NCI-H128 (cell line): ENCODE measurements around the gene SLC25A11.

Experiments
- DNase-seq: peaks from one replicate; lab custom pipeline; 2025; ENCODE audit not compliant: unreplicated experiment; lab: John Stamatoyannopoulos, UW

Gene SLC25A11

GRCh38 chr17:4966844-4967538 lies 27.1 kb upstream of the SLC25A11 start:
- peak; percentile 87 for DNase-seq

- DNase-seq, result no peak
Observed at GRCh38 chr17:4965311-4965986, 25.6 kb upstream of the SLC25A11 start.

GRCh38 chr17:4960279-4960922 lies 20.6 kb upstream of the SLC25A11 start:
- DNase-seq, result no peak

GRCh38 chr17:4959261-4959965 lies 19.6 kb upstream of the SLC25A11 start:
- DNase-seq, result no peak

GRCh38 chr17:4958102-4958501 lies 18.3 kb upstream of the SLC25A11 start:
- no peak for DNase-seq

DNA sequence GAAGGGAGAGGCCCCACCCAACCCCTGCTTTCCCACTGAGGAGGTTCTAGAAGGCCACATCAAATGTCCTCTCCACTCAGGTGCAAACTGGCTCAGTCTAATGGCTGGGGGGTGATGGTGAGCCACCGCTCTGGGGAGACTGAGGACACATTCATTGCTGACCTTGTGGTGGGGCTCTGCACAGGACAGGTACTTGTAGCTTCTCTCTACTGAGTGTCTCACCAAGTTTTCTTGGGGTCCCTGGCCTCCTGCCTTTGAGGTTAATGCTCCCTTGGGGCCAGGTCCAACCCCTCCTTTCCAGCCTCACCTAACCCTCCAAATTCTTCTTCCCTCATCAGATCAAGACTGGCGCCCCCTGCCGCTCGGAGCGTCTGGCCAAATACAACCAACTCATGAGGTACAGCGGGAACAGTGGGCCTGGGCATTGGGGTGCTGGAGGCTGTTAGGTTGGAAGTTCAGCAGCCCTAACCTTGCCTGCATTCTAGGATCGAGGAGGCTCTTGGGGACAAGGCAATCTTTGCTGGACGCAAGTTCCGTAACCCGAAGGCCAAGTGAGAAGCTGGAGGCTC lies 16.7 kb upstream of the SLC25A11 start:
- DNase-seq, result no peak

GRCh38 chr17:4955091-4955490 lies 15.2 kb upstream of the SLC25A11 start:
- DNase-seq, result no peak

DNA sequence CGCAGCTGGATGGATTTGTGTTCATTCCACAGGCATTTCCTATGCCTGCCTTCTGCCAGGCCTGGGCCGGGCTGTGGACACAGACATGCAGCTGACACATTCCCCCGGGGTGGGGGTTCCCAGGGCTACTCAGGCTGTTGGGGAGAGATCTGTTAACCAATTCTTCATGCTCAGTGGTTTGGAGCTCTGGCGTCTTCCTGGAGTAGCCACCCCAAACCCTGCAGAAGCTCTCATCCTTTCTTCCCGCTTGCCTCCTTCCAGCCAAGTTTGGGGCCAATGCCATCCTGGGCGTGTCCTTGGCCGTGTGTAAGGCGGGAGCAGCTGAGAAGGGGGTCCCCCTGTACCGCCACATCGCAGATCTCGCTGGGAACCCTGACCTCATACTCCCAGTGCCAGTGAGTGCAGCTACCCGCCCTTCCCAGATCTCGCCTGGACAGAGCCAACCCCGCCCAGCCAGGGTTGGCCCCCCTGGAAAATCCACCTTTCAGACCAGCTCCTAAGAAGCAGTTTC lies 13.7 kb upstream of the SLC25A11 start:
- DNase-seq, result no peak

DNA sequence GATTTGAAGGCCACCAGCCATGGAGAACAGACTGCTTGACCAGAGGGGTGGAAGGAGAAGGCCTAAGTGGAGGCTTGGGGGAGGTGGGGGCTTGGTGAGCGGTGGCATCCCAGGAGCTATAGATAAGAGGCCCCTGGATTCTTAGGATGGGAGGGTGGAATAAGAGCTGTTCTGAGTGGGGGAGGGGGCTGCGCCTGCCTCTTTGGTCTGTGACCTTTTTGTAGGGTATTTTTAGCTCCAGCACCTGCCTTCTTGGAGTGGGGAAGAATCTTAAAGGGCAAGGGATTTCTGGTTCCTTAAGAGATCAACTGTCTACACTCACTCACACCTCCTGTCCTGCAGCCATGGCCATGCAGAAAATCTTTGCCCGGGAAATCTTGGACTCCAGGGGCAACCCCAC lies 11.6 kb upstream of the SLC25A11 start:
- DNase-seq, result no peak

- no peak for DNase-seq
Observed at GRCh38 chr17:4950746-4951204, 10.9 kb upstream of the SLC25A11 start, which contains the start of gene ENO3. TSS of gene ENO3 (plus strand) at chr17:4951119. CDS start at chr17:4951830, 711 bp downstream.

- DNase-seq, result no peak
Observed at GRCh38 chr17:4950075-4950745, 10.4 kb upstream of the SLC25A11 start.

GRCh38 chr17:4949321-4950074 lies 9.7 kb upstream of the SLC25A11 start:
- DNase-seq, result no peak

GRCh38 chr17:4948931-4949320 lies 9.1 kb upstream of the SLC25A11 start:
- DNase-seq, result no peak

DNA sequence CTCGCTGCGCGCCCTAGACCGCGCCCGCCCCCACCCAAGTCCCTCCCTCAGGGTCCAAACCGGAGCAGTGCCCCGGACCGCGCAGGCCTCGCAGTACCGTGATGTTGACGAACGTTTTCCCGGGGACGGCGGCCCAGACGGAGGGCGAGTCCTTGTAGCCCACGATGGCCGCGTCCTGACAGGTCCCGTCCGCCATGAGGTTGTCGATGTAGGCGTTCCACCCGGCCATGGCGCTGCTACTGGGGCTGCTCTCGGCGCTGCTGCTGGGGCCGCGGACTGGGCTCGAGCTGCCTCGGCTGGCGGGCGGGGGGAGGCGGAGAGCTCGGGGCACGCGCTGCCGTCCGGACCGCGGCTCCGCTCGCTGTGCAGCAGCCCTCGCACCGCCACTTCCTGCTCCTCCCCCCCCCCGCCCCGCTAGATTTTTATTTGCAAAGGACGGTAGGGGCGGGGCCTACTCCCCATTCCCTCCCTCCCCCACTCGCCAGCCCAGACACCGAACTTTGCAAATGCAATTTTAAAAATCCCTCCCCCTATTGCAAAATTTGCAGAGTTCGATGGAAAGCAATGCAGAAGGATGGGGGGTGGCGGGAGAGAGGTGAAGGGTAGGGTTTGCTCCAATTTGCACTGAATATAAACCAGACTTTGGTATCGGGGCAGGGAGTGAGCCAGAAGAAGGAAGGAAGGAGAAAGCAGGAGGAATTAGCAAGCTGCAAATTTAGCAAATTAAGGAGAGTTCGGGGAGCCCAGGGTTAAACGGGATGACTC lies 8.5 kb upstream of the SLC25A11 start, which contains the start of gene PFN1:
Gene PFN1 (minus strand): TSS at position 365 of the 765 bp plus-strand sequence. CDS start 136 bp downstream, at position 229.
- peak; percentile 45 for DNase-seq

GRCh38 chr17:4947411-4948165 lies 7.7 kb upstream of the SLC25A11 start:
- DNase-seq, result no peak

GRCh38 chr17:4947010-4947410 lies 7.2 kb upstream of the SLC25A11 start:
- no peak for DNase-seq

GRCh38 chr17:4946312-4946976 lies 6.6 kb upstream of the SLC25A11 start:
- DNase-seq, result no peak

- DNase-seq, result no peak
Observed at GRCh38 chr17:4945944-4946280, 6.1 kb upstream of the SLC25A11 start.
